ENCODE data around the gene GLB1L2. TPM values are rescaled to one million over a fixed set of nuclear protein-coding genes. Genes with fewer than 3 reads are reported as not detected.
"Not testable (repeated sequence)": the region's sequence is repeated elsewhere in the genome, so short reads cannot be mapped to it uniquely, and the experiment has no call there.

GLB1L2 gene
- total RNA-seq, 2 donors from 2014 or later: 2.8 to 4.0 TPM

- DNase-seq (ENCODE audit: low spot score): no peak
- intact Hi-C loops (cut with DNase I): no loop called here
Observed at GRCh38 chr11:134313821-134314607, 17.8 kb upstream of the GLB1L2 start.

- intact Hi-C loops (cut with DNase I): no loop called here
- no peak for DNase-seq (ENCODE audit: low spot score)
Observed at GRCh38 chr11:134317103-134317502, 14.7 kb upstream of the GLB1L2 start.

GRCh38 chr11:134321373-134321772 is 10.4 kb upstream of the GLB1L2 start:
- DNase-seq (ENCODE audit: low spot score); intact Hi-C loops (cut with DNase I): not testable (repeated sequence)

GRCh38 chr11:134322553-134322952 is 9.2 kb upstream of the GLB1L2 start:
- intact Hi-C loops (cut with DNase I): no loop called here
- DNase-seq (ENCODE audit: low spot score): no peak

- DNase-seq (ENCODE audit: low spot score): no peak
- intact Hi-C loops (cut with DNase I): no loop called here
Observed at GRCh38 chr11:134328433-134328832, 3.4 kb upstream of the GLB1L2 start.

- DNase-seq (ENCODE audit: low spot score): no peak
- intact Hi-C loops (cut with DNase I): no loop called here
Observed at GRCh38 chr11:134330611-134331353, 1.0 kb upstream of the GLB1L2 start.

- intact Hi-C loops (cut with DNase I): no loop called here
- no peak for DNase-seq (ENCODE audit: low spot score)
Observed at GRCh38 chr11:134332189-134332631, 422 bp downstream of the GLB1L2 start.

- no peak for DNase-seq (ENCODE audit: low spot score)
- intact Hi-C loops (cut with DNase I): no loop called here
Observed at GRCh38 chr11:134332782-134333181, 994 bp downstream of the GLB1L2 start.

- intact Hi-C loops (cut with DNase I): no loop called here
Observed at GRCh38 chr11:134333312-134333711, 1.5 kb downstream of the GLB1L2 start.

GRCh38 chr11:134333946-134334345 is 2.2 kb downstream of the GLB1L2 start:
- DNase-seq (ENCODE audit: low spot score): no peak
- intact Hi-C loops (cut with DNase I): no loop called here

More at GRCh38 chr11:134333312-134333711, 1.5 kb downstream of the GLB1L2 start:
- DNase-seq (ENCODE audit: low spot score): no peak

- no peak for DNase-seq (ENCODE audit: low spot score)
- intact Hi-C loops (cut with DNase I): no loop called here
Observed at GRCh38 chr11:134334796-134335571, 3.2 kb downstream of the GLB1L2 start.

- intact Hi-C loops (cut with DNase I): no loop called here
- DNase-seq (ENCODE audit: low spot score): no peak
Observed at GRCh38 chr11:134337051-134337450, 5.3 kb downstream of the GLB1L2 start.

- no peak for DNase-seq (ENCODE audit: low spot score)
- intact Hi-C loops (cut with DNase I): no loop called here
Observed at GRCh38 chr11:134338068-134338467, 6.3 kb downstream of the GLB1L2 start.

- intact Hi-C loops (cut with DNase I): no loop called here
- no peak for DNase-seq (ENCODE audit: low spot score)
Observed at GRCh38 chr11:134338654-134339053, 6.9 kb downstream of the GLB1L2 start.

- intact Hi-C loops (cut with DNase I): no loop called here
- no peak for DNase-seq (ENCODE audit: low spot score)
Observed at GRCh38 chr11:134339756-134340155, 8.0 kb downstream of the GLB1L2 start.

- no peak for DNase-seq (ENCODE audit: low spot score)
- intact Hi-C loops (cut with DNase I): no loop called here
Observed at GRCh38 chr11:134340354-134340964, 8.7 kb downstream of the GLB1L2 start.

- intact Hi-C loops (cut with DNase I): no loop called here
- no peak for DNase-seq (ENCODE audit: low spot score)
Observed at GRCh38 chr11:134341805-134342571, 10.2 kb downstream of the GLB1L2 start.

GRCh38 chr11:134342572-134343340 is 11.0 kb downstream of the GLB1L2 start:
- intact Hi-C loops (cut with DNase I): no loop called here
- DNase-seq (ENCODE audit: low spot score): no peak

Data from posterior vena cava (tissue), 2 donors.